ENCODE results near the gene PITX1. TPM values are rescaled to one million over a fixed set of nuclear protein-coding genes. Genes with fewer than 3 reads are reported as not detected.
"Not testable (repeated sequence)": the region's sequence is repeated elsewhere in the genome, so short reads cannot be mapped to it uniquely, and the experiment has no call there.

The PITX1 gene
- total RNA-seq, 1 experiment from 2014 or later, result not detected

DNA sequence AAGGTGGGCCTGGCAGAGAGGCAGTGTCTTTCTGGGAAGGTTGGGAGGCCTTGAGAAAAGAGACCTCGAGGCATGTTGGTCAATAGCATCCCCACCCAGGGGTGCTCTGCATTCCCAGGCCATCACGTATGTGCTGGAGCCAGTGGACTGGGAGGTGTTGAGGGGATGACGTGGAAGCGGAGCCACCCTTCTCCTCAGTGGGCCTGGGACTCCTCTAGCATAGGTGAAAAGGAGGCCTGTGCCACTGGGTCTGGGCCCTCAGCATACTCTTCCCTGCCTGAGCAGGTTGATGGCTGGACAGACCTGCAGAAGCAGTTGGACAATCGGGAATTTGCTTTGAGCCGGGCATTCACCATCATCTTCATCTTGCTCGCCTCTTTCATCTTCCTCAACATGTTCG, 25.5 kb downstream of the PITX1 start:
- DNase-seq, result no peak
- Histone ChIP-seq H3K36me3 (replicated peaks; ENCODE audit: control insufficient read depth, insufficient read depth, low read length) (no peaks in the 10 kb centered on the region), H3K27me3 (ENCODE audit: control insufficient read depth, insufficient read depth, low read length) (no peaks in the 10 kb centered on the region), H3K4me3 (ENCODE audit: insufficient read depth, low read depth, low read length) (no peak overlapping the region)

DNA sequence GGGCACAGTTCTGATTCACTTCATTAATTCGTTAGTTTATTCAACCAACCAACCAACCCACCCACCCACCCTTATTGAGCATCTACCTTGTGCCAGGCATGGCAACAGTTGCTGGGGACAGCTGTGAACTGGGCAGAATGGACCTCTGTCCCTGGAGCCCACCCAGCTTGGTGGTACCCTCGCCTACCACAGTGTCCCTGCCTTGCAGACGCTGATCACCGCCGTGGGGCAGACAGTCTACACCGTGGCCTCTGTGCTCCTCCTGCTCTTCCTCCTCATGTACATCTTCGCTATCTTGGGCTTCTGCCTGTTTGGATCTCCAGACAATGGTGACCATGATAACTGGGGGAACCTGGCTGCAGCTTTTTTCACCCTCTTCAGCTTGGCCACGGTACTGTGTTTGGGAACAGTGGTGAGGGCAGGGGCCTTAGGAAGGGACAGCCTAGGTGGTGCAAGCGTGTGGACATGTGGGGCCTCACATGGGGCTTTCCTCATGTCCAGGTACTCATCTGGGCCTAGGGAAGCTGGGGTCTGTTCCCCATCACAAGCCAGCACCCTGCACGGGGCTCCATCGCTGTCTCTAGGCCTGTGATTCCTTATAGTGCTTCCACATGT, 26.2 kb downstream of the PITX1 start:
- no peak overlapping the region for H3K4me3 ChIP-seq (ENCODE audit: insufficient read depth, low read depth, low read length)
- H3K27me3 ChIP-seq (ENCODE audit: control insufficient read depth, insufficient read depth, low read length), result no peaks in the 10 kb centered on the region
- H3K36me3 ChIP-seq (replicated peaks; ENCODE audit: control insufficient read depth, insufficient read depth, low read length), result no peaks in the 10 kb centered on the region
- peak; percentile 6 for DNase-seq

DNA sequence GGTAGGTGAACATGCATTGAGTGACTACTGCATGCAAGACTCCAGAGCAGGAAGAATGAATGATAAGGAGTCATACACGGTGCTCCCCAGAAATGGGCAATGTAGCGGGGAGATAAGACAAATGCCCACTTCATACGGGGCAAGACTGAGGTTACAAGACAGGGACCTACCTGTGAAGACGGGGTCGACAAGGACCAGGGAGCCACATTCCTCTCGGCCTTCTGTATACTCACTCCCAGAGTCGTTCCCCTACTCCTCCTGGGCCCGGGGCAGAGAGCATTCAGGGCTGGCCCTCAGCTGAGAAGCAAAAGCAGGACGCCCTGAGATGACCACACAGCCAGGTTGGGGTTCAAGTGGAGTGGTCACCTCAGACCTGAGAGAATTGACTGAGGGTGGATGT, 26.7 kb downstream of the PITX1 start:
- no peaks in the 10 kb centered on the region for H3K36me3 ChIP-seq (replicated peaks; ENCODE audit: control insufficient read depth, insufficient read depth, low read length)
- no peaks in the 10 kb centered on the region for H3K27me3 ChIP-seq (ENCODE audit: control insufficient read depth, insufficient read depth, low read length)
- peak; percentile 15 for DNase-seq
- no peak overlapping the region for H3K4me3 ChIP-seq (ENCODE audit: insufficient read depth, low read depth, low read length)

DNA sequence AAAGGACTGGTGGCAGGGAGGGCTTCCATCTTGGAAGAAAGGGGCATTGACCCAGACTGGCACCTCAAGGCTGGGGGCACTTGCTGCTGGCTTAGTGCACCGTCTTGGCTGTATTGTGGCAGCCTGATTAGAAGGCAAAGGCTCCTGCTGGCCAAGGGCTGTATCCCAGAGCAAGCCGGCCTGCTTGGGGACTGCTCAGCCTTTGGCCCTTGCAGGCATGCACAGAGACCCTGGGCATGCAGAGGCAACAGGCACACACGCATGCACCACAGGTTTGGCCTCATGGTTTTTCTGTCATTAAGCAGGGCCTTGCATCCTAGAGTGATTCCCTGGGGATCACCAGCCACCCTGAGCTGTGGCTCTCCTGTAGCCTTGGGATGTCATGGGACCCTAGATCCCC, 29.0 kb downstream of the PITX1 start:
- DNase-seq, result peak; percentile 13
- Histone ChIP-seq H3K27me3 (ENCODE audit: control insufficient read depth, insufficient read depth, low read length) (no peaks in the 10 kb centered on the region), H3K36me3 (replicated peaks; ENCODE audit: control insufficient read depth, insufficient read depth, low read length) (no peaks in the 10 kb centered on the region), H3K4me3 (ENCODE audit: insufficient read depth, low read depth, low read length) (no peak overlapping the region)

DNA sequence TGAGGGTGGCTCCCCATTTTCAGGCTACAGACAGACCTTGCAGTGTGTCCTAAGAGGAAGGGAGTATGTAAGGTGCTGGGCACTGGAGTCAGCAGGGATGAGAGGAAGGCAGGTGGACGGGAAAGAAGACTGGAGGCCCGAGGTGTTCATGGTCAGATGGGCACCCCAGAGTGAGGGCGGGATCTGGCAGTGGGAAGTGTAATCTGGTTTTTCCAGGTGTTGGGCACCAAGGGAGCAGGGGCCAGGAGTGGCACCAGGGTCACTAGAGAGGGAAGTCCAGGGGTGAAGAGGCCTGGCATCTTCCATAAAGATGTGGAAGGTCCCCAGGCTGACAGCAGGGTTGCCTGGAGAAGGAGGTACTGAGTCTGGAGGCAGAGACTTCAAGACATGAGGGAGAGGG, 29.7 kb downstream of the PITX1 start:
- Histone ChIP-seq H3K36me3 (replicated peaks; ENCODE audit: control insufficient read depth, insufficient read depth, low read length) (no peaks in the 10 kb centered on the region), H3K27me3 (ENCODE audit: control insufficient read depth, insufficient read depth, low read length) (no peaks in the 10 kb centered on the region), H3K4me3 (ENCODE audit: insufficient read depth, low read depth, low read length) (no peak overlapping the region)
- DNase-seq, result no peak

DNA sequence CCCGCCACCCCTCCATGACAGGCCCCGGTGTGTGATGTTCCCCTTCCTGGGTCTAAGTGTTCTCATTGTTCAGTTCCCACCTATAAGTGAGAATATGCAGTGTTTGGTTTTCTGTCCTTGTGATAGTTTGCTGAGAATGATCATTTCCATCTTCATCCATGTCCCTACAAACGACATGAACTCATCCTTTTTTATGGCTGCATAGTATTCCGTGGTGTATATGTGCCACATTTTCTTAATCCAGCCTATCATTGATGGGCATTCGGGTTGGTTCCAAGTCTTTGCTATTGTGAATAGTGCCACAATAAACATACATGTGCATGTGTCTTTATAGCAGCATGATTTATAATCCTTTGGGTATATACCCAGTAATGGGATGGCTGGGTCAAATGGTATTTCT, 36.0 kb downstream of the PITX1 start:
- DNase-seq; H3K4me3 ChIP-seq (ENCODE audit: insufficient read depth, low read depth, low read length); H3K27me3 ChIP-seq (ENCODE audit: control insufficient read depth, insufficient read depth, low read length); H3K36me3 ChIP-seq (replicated peaks; ENCODE audit: control insufficient read depth, insufficient read depth, low read length): not testable (repeated sequence)

DNA sequence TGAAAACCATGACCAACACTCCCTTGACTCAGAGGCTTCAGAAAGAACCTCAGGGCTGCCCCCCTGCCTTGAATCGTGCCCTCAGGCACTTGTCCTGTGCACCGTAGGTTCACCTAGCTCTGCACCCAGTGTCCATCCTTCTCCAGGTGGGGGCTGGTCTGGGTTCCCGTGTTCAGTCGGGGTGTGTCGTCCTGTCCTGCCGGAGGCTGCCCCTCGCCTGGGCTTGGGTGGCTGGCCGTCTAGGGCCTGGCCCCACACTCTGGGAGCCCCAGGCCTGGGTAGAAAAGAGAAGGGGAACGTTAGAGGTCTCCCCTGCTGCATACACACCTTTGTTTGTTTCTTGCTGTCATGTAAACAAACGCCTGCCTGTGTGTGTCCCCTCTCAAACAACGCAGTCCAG, 37.0 kb downstream of the PITX1 start:
- no peak overlapping the region for H3K4me3 ChIP-seq (ENCODE audit: insufficient read depth, low read depth, low read length)
- no peaks in the 10 kb centered on the region for H3K36me3 ChIP-seq (replicated peaks; ENCODE audit: control insufficient read depth, insufficient read depth, low read length)
- no peaks in the 10 kb centered on the region for H3K27me3 ChIP-seq (ENCODE audit: control insufficient read depth, insufficient read depth, low read length)
- peak; percentile 10 for DNase-seq

DNA sequence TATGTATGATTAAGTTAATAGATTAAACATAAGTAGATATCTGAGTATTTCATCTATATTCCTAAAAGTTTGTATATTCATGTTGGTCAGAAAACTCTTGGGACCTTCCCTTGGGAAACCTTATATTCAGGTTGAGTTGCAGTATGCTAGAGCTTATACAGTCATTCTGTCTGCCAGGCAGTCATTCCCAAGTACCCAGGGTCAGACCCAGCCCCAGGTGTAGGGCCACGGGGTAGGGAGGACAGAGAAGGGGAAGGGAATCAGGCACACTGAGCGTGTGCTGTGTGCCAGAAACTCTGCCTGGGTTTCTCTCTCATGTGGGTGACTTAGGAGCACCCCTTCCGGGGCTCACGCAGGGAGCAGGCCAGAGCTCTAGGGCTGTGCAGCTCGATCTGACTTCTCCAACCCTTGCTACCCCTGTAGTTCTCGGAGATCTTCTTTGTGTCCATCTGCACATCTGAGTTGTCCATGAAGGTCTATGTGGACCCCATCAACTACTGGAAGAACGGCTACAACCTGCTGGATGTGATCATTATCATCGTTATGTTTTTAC, 38.1 kb downstream of the PITX1 start:
- DNase-seq, result peak; percentile 20

DNA sequence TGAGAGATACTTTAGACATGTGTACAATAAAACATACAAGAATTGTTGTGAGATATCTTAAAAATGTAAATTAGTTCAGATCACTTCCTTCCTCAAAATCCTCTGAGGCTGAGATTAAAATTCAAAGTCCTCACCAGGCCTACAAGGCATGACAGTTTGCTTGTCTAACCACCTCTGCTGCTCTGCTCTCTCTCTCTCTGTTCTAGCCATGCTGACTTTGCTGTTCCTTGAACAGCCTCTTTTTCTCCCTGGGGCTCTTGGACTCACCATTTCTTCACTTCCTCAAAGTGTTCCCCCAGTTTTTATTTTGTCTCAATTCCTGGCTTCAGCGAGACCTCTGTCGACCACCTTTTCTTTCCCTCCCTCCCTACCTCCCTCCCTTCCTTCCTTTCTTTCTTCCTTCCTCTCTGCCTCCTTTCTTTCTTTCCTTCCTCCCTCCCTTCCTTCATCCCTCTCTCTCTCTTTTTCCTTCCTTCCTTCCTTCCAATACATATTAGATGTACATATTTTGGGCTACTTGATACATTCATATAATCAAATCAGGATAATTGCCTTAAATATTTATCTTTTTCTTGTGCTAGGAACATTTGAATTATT, 39.4 kb downstream of the PITX1 start:
- Histone ChIP-seq H3K27me3 (ENCODE audit: control insufficient read depth, insufficient read depth, low read length) (no peaks in the 10 kb centered on the region), H3K4me3 (ENCODE audit: insufficient read depth, low read depth, low read length) (no peak overlapping the region), H3K36me3 (replicated peaks; ENCODE audit: control insufficient read depth, insufficient read depth, low read length) (no peaks in the 10 kb centered on the region)
- DNase-seq, result peak; percentile 13

More for the DNA sequence above, 38.1 kb downstream of the PITX1 start:
- Histone ChIP-seq H3K27me3 (ENCODE audit: control insufficient read depth, insufficient read depth, low read length) (no peaks in the 10 kb centered on the region), H3K36me3 (replicated peaks; ENCODE audit: control insufficient read depth, insufficient read depth, low read length) (no peaks in the 10 kb centered on the region), H3K4me3 (ENCODE audit: insufficient read depth, low read depth, low read length) (no peak overlapping the region)

DNA sequence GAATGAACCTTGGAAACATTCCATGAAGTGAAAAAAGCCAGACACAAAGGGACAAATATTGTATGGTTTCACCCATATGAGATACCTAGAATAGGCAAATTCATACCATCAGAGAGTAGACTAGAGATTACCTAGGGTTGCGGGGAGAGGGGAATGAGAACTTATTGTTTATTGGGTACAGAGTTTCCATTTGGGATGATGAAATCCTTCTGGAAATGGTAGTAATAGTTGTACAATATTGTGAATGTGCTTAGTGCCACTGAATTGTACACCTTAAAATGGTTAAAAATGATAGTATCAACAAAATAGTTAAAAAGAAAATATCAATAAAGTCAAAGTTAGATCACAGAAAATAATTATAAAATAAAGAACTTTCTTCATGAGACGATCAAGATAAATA, 40.9 kb downstream of the PITX1 start:
- H3K27me3 ChIP-seq (ENCODE audit: control insufficient read depth, insufficient read depth, low read length), result no peaks in the 10 kb centered on the region
- H3K4me3 ChIP-seq (ENCODE audit: insufficient read depth, low read depth, low read length), result no peak overlapping the region
- DNase-seq, result no peak
- H3K36me3 ChIP-seq (replicated peaks; ENCODE audit: control insufficient read depth, insufficient read depth, low read length), result no peaks in the 10 kb centered on the region

DNA sequence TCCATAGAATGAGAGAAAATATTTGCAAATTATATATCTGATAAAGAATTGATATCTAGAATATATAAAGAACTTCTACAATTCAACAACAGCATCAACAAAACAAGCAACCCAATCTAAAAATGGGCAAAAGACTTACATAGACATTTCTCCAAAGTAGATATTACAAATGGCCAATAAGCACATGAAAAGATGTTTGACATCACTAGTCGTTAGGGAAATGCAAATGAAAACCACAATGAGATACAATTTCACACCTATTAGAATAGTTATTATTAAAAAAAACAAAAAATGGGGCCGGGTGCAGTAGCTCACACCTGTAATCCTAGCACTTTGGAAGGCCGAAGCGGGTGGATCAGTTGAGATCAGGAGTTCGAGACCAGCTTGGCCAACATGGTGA, 41.9 kb downstream of the PITX1 start:
- Histone ChIP-seq H3K36me3 (replicated peaks; ENCODE audit: control insufficient read depth, insufficient read depth, low read length) (no peaks in the 10 kb centered on the region), H3K27me3 (ENCODE audit: control insufficient read depth, insufficient read depth, low read length) (no peaks in the 10 kb centered on the region), H3K4me3 (ENCODE audit: insufficient read depth, low read depth, low read length) (no peak overlapping the region)
- no peak for DNase-seq

DNA sequence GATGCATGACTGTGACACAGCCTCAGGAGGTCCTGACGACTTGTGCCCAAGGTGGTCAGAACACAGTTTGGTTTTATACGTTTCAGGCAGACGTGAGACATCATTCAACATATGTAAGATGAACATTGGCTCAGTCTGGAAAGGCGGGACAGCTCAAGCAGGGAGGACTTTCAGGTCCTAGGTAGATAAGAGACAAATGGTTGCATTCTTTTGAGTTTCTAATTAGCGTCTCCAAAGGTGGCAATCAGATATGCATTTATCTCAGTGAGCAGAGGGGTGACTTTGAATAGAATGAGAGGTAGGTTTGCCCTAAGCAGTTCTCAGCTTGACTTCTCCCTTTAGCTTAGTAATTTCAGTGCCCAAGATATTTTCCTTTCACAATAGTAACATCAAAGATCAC, 43.8 kb downstream of the PITX1 start:
- H3K4me3 ChIP-seq (ENCODE audit: insufficient read depth, low read depth, low read length); DNase-seq; H3K36me3 ChIP-seq (replicated peaks; ENCODE audit: control insufficient read depth, insufficient read depth, low read length); H3K27me3 ChIP-seq (ENCODE audit: control insufficient read depth, insufficient read depth, low read length): not testable (repeated sequence)

DNA sequence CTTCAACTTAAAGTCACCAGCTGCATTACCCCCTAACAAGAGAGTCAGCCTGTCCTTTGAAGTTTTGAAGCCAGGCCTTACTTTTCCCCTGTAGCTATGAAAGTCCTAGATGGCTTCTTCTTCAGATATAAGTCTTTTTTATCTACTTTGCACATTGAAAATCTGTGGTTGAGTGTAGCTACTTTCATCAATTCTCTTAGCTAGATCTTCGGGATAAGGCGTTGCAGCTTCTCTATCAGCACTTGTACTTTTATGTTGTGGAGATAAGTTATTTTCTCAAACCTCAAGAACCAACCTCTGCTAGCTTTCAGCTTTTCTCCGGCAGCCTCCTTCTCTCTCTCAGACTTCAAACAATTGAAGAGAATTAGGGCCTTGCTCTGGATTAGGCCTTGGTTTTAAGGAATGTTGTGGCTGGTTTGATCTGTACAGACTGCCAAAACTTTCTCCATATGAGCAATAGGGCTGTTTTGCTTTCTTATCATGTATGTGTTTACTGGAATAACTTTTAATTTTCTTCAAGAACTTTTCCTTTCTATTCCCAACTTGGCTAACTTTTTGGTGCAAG, 44.7 kb downstream of the PITX1 start:
- Histone ChIP-seq H3K27me3 (ENCODE audit: control insufficient read depth, insufficient read depth, low read length) (no peaks in the 10 kb centered on the region), H3K36me3 (replicated peaks; ENCODE audit: control insufficient read depth, insufficient read depth, low read length) (no peaks in the 10 kb centered on the region), H3K4me3 (ENCODE audit: insufficient read depth, low read depth, low read length) (no peak overlapping the region)
- DNase-seq, result no peak

DNA sequence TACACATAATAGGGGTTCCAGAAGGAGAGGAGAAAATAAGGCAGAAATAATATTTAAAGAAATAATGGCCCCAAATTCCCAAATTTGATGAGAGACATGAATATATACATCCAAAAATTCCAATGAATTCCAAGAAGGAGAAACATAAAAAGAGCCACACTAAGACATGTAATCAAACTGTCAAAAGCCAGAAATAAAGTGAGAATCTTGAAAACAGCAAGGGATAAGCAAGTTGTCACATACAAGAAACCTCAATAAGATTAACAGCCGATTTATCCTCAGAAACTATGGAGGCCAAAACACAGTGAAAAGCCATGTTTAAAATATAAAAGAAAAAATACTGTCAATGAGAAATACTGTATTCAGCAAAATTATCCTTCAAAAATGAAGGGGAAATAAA, 51.8 kb downstream of the PITX1 start:
- H3K27me3 ChIP-seq (ENCODE audit: control insufficient read depth, insufficient read depth, low read length), result no peaks in the 10 kb centered on the region
- H3K36me3 ChIP-seq (replicated peaks; ENCODE audit: control insufficient read depth, insufficient read depth, low read length), result no peaks in the 10 kb centered on the region
- H3K4me3 ChIP-seq (ENCODE audit: insufficient read depth, low read depth, low read length), result no peak overlapping the region
- no peak for DNase-seq

DNA sequence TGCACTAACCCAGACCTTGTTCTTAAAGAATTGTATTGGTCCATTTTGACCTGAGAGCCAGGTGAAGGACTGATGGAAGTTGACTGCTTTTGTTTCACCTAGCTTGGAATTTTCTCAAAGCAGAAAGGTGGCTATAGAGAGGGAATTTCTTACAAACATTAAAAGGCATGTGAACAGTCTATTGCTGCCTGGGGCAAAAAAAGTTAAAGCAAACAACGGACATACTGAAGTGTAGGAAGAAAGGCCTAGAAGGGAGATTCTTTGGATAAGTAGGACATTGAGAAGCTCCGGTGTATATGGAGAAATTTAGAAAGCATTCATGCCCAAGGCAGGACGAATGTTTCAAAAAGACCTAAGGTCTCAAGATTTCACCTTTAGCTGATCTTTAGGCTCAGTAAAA, 54.6 kb downstream of the PITX1 start:
- Histone ChIP-seq H3K4me3 (ENCODE audit: insufficient read depth, low read depth, low read length) (no peak overlapping the region), H3K36me3 (replicated peaks; ENCODE audit: control insufficient read depth, insufficient read depth, low read length) (no peaks in the 10 kb centered on the region; the same call in 1 of the 2 replicates), H3K27me3 (ENCODE audit: control insufficient read depth, insufficient read depth, low read length) (no peaks in the 10 kb centered on the region)
- DNase-seq, result no peak

Data from H7 (cell line).